GM12874 (cell line): ENCODE data around the gene CEP295NL.

Experiments
- TF ChIP-seq, protein P1 (sequence below): IDR thresholded peaks from 2 replicates; pipeline ENCODE4 v1.5.1; 2011; ENCODE audit warnings: low read depth, mild to moderate bottlenecking, control low read depth, low read length, moderate library complexity; ENCODE audit not compliant: insufficient read depth

CEP295NL gene, protein sequence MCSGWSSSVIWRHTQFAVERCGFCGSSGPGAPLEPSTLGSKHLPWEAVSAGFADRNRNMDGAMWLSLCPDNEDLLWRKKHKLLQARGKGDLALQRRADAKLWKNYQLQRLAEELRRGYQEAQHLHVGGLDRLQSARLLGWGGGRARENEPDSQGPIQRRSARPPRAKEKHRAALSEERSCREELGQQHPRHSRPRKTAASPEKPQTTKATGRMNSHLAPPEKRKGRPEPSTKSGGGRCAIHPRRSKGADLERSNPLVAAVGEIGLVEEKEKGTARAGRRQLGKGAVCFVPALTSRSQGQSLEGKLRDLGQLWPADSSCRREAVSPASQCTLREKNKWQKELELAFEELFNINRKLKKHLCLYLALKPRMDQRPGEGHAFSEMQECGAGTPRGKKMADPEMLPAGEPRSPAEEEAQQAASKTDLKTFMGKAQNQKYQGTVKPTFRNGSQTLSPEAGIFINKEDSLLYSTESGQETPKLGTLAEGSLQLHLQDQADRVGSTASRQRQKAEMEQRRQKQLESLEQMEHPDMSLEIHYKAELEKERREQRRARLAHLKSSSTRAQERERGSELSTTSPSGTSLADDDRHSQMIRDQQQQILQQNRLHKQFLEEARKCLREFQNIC

DNA sequence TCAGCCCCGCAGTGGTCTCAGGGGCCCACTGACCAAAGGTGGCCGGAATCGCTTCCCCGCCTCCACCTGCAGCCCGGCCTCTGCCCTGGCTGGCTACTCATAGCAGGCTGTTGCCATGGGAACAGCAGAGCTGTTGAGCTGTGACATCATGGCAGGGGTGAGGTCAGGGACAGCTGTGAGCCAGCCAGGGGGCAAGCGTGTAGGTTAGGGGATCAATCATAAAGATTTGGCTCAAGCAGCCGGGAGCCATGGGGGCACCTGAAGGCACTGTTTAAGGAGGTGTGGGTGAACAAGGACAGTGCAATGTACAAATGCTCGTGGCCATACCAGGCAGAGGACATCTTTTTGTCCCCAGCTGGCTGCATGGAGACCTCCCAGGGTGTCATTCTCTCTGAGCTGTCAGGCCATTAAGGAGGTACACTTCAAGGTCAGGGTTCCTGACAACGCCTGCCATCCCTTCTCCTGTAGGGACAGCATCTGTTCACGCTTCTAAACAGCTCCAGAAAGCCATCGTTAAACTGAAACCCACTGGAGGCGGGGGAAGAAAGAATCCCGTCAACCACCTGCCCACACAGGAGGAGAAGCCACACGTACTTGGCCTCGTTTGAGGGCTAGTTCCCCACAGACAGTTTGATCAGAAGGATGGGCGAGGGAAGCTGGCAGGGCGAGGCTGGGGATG is at the start of gene CEP295NL:
TSS of gene CEP295NL (minus strand) at position 101 of the 679 bp plus-strand sequence. CDS start 1,373 bp downstream, outside the sequence.
- TF ChIP-seq, protein P1, sequence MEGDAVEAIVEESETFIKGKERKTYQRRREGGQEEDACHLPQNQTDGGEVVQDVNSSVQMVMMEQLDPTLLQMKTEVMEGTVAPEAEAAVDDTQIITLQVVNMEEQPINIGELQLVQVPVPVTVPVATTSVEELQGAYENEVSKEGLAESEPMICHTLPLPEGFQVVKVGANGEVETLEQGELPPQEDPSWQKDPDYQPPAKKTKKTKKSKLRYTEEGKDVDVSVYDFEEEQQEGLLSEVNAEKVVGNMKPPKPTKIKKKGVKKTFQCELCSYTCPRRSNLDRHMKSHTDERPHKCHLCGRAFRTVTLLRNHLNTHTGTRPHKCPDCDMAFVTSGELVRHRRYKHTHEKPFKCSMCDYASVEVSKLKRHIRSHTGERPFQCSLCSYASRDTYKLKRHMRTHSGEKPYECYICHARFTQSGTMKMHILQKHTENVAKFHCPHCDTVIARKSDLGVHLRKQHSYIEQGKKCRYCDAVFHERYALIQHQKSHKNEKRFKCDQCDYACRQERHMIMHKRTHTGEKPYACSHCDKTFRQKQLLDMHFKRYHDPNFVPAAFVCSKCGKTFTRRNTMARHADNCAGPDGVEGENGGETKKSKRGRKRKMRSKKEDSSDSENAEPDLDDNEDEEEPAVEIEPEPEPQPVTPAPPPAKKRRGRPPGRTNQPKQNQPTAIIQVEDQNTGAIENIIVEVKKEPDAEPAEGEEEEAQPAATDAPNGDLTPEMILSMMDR = no peak

DNA sequence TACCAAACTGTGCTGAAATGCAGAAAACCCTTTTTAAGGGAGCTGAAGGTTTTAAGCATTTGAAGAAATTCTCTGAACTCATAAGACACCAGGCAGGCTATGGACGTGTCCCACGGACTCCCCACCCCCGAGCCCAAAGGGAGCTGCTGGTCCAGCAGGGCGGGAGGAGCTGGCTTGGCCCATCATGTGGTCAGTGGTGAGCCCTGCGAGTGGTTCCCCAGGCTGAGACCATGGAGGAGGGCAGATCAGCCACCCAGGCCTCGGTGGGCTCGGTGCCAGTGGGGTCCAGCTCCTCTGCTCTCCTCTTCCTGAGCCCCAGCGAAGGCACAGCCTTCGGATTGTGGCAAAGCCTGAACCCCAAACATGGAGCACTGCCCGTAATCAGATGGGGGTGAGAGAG is 49.7 kb upstream of the CEP295NL start:
- TF ChIP-seq, protein P1 = no peak

DNA sequence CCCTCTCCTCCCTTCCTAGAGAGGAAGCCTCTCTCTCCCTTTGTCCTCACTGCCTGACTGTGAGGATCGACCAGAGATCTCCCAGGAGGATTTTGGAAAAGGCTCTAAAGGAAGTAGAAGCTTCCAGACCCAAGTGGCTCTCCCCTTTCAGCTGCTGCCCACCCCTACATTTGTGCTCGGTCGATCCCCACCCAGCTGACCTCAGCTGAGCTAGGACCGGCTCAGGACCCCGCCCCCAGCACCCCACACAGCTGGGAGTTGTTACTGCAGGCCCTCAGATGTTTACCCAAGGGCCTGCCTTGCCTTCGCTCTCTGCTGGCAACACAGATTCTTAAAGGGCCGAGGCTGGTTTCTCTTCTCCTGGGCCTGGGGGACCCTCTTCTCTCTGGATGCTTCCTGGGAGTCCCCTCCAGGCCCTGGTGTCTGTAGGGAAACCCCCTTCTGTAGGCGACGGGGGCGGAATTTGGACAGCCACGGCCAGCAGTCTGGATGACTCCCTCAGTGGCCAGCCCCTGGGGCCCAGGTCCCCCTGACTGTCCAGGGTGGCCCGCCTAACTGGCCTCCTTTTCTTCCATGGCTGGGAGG is 49.1 kb upstream of the CEP295NL start:
- TF ChIP-seq, protein P1 = no peak

DNA sequence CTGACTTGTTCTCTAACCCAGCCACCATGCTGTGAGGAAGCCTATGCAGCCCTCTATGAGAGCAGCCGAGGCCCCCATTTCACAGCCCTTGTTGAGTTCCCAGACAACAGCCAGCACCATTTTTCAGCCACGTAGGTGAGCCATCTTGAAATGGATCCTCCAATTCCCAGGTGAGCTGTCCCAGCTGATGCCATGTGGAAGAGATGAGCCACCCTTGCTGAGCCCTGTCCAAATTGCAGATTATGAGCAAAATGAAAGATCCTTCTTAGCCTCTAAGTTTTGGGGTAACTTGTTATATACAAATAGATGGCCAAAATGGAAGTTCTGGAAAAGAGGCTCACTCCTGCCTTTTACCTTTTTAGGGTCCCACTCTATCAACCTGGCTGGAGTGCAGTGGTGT is 47.9 kb upstream of the CEP295NL start:
- TF ChIP-seq, protein P1 = no peak

DNA sequence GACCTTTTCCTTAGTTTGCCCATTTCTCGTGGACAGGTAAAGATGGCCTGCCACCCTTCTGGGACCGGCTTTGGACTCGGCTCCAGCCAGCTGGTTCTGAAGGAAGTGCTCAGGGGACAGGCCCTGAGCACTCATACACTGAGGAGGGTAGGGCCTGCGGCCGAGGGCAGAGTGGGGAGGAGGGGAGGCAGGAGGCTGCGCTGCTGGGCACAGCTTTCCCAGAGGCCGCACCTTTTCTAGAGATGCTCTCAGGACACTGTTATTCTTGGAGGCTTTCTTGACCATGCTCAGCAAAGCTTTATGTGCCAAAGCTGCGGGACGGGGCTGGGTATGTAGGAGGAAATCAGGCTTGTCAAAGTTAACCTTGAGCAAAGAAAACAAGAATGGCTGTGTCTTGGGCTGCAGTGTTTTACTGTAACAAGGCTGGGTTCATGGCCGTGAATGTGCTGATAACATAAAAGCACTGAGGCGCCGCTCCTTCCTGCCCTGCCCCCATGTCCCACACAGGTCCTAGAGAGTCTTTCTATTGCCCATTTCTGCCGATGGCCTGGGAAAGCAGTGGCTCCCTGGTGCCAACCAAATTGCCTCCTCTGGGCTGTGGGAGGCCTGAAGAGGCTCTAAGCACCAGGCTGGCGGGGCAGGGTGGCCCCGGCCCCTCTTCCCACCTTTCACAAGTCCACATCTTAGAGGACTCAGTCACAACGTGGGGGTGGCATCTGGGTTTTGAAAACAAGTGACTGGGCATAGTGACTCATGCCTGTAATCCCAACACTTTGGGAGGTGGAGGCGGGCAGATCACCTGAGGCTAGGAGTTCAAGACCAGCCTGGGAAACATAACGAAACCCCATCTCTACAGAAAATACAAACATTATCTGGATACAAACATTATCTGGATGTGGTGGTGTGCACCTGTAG is 44.5 kb upstream of the CEP295NL start:
- TF ChIP-seq, protein P1 = no peak

DNA sequence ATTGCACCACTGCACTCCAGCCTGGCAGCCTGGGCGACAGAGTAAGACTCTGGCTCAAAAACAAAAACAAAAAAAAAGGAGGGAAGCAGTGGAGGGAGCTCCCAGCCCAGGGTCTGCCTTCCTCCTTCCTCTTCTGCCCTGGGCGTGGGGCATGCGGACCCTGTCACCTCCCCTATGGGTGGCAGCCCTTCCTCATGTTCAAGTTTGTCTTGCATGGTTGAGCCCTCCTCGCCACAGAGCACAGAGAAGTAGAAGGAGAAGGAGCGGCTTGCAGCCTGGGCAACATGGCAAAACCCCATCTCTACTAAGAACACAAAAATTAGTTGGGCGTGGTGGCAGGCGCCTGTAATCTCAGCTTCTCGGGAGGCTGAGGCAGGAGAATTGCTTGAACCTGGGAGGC is 43.6 kb upstream of the CEP295NL start:
- TF ChIP-seq, protein P1 = no peak
